ENCODE results near the gene CNNM4.
A peak's percentile ranks its signal among the peaks of the same experiment; 100 is the strongest.

CNNM4 gene

GRCh38 chr2:96760986-96761832, 507 bp downstream of the CNNM4 start:
- peak; percentile 35 for DNase-seq

- no peak for DNase-seq
Observed at GRCh38 chr2:96762529-96763311, 2.0 kb downstream of the CNNM4 start.

GRCh38 chr2:96763511-96764252, 3.0 kb downstream of the CNNM4 start:
- DNase-seq, result no peak

- peak; percentile 74 for DNase-seq
Observed at GRCh38 chr2:96764253-96764637, 3.5 kb downstream of the CNNM4 start.

GRCh38 chr2:96767135-96767871, 6.6 kb downstream of the CNNM4 start:
- DNase-seq, result no peak

GRCh38 chr2:96768083-96768561, 7.4 kb downstream of the CNNM4 start:
- no peak for DNase-seq

GRCh38 chr2:96769814-96770213, 9.1 kb downstream of the CNNM4 start:
- DNase-seq, result peak; percentile 52

GRCh38 chr2:96770442-96771202, 9.9 kb downstream of the CNNM4 start:
- DNase-seq, result no peak

GRCh38 chr2:96771796-96772618, 11.3 kb downstream of the CNNM4 start:
- DNase-seq, result no peak

GRCh38 chr2:96772903-96773671, 12.4 kb downstream of the CNNM4 start:
- DNase-seq, result no peak

GRCh38 chr2:96773922-96774321, 13.2 kb downstream of the CNNM4 start:
- DNase-seq, result peak; percentile 22

- DNase-seq, result no peak
Observed at GRCh38 chr2:96775160-96775559, 14.5 kb downstream of the CNNM4 start.

GRCh38 chr2:96783388-96783787, 22.7 kb downstream of the CNNM4 start:
- DNase-seq, result peak; percentile 29

GRCh38 chr2:96787411-96787810, 26.7 kb downstream of the CNNM4 start:
- DNase-seq, result no peak

- no peak for DNase-seq
Observed at GRCh38 chr2:96788442-96789244, 27.9 kb downstream of the CNNM4 start.

- DNase-seq, result no peak
Observed at GRCh38 chr2:96789245-96789617, 28.5 kb downstream of the CNNM4 start.

- DNase-seq, result no peak
Observed at GRCh38 chr2:96792772-96793749, 32.4 kb downstream of the CNNM4 start.

- no peak for DNase-seq
Observed at GRCh38 chr2:96795076-96795475, 34.4 kb downstream of the CNNM4 start.

Data from suppressor macrophage treated with lipopolysaccharide for 4 hours (primary cell).